SHP77 (cell line): ENCODE measurements around the gene POLD2.
A peak's percentile ranks its signal among the peaks of the same experiment; 100 is the strongest.
"Not testable (repeated sequence)": the region's sequence is repeated elsewhere in the genome, so short reads cannot be mapped to it uniquely, and the experiment has no call there.

Experiments
- DNase-seq, 2 experiments: peaks; one replicate each; lab custom pipeline; 2025; lab: John Stamatoyannopoulos, UW

POLD2 gene

GRCh38 chr7:44138698-44139097 lies 15.3 kb upstream of the POLD2 start:
- DNase-seq = no peak

- DNase-seq = no peak
These were observed 13.4 kb upstream of the POLD2 start for GRCh38 chr7:44136731-44137130.

- DNase-seq = no peak
These were observed 11.7 kb upstream of the POLD2 start for GRCh38 chr7:44134943-44135628.

- DNase-seq = no peak
These were observed 9.9 kb upstream of the POLD2 start for GRCh38 chr7:44133295-44133694.

- DNase-seq = no peak
These were observed 8.7 kb upstream of the POLD2 start for GRCh38 chr7:44132039-44132438.

- DNase-seq = peak; percentile 51 to 55
These were observed 8.1 kb upstream of the POLD2 start for GRCh38 chr7:44131173-44132029.

- DNase-seq = no peak
These were observed 5.6 kb upstream of the POLD2 start for GRCh38 chr7:44128721-44129582.

- no peak for DNase-seq
These were observed 3.8 kb upstream of the POLD2 start for GRCh38 chr7:44127161-44127560.

- not testable (repeated sequence) for DNase-seq
These were observed 3.2 kb upstream of the POLD2 start for GRCh38 chr7:44126574-44126973.

- no peak for DNase-seq
These were observed 1.5 kb upstream of the POLD2 start for GRCh38 chr7:44124822-44125202.

GRCh38 chr7:44122529-44122928 lies 819 bp downstream of the POLD2 start:
- no peak for DNase-seq

GRCh38 chr7:44121761-44122420 lies 1.5 kb downstream of the POLD2 start:
- DNase-seq = no peak

- DNase-seq = no peak
These were observed 3.0 kb downstream of the POLD2 start for GRCh38 chr7:44120395-44120794.

- no peak for DNase-seq
These were observed 3.4 kb downstream of the POLD2 start for GRCh38 chr7:44119829-44120380.

- no peak for DNase-seq
These were observed 5.4 kb downstream of the POLD2 start for GRCh38 chr7:44117801-44118429.

GRCh38 chr7:44116789-44117666 lies 6.3 kb downstream of the POLD2 start:
- DNase-seq = no peak

- no peak for DNase-seq
These were observed 7.1 kb downstream of the POLD2 start for GRCh38 chr7:44116087-44116788.

- no peak for DNase-seq
These were observed 8.6 kb downstream of the POLD2 start for GRCh38 chr7:44114586-44115310.
